HG03108 (cell line): ENCODE data around the gene PADI6.

Experiments
- ATAC-seq: cut with Tn5 transposase; IDR thresholded peaks from one replicate; pipeline ENCODE4 v1.9.1; 2021; ENCODE audit warnings: moderate library complexity; ENCODE audit not compliant: unreplicated experiment

The PADI6 gene

GRCh38 chr1:17356387-17357026 is 15.5 kb upstream of the PADI6 start:
- ATAC-seq = no peak

- no peak for ATAC-seq
These were observed 13.4 kb upstream of the PADI6 start for GRCh38 chr1:17358557-17358956.

- no peak for ATAC-seq
These were observed 13.0 kb upstream of the PADI6 start for GRCh38 chr1:17359031-17359430.

GRCh38 chr1:17359808-17360207 is 12.2 kb upstream of the PADI6 start:
- ATAC-seq = no peak

- no peak for ATAC-seq
These were observed 11.6 kb upstream of the PADI6 start for GRCh38 chr1:17360272-17360956.

GRCh38 chr1:17361687-17362086 is 10.3 kb upstream of the PADI6 start:
- no peak for ATAC-seq

GRCh38 chr1:17363351-17363750 is 8.6 kb upstream of the PADI6 start:
- no peak for ATAC-seq

- ATAC-seq = no peak
These were observed 8.2 kb upstream of the PADI6 start for GRCh38 chr1:17363771-17364170.

GRCh38 chr1:17365293-17365692 is 6.7 kb upstream of the PADI6 start:
- ATAC-seq = no peak

- no peak for ATAC-seq
These were observed 2.5 kb upstream of the PADI6 start for GRCh38 chr1:17369466-17369865.

- ATAC-seq = no peak
These were observed 1.4 kb upstream of the PADI6 start for GRCh38 chr1:17370618-17371017.

- ATAC-seq = no peak
These were observed 959 bp downstream of the PADI6 start for GRCh38 chr1:17372955-17373354.

- no peak for ATAC-seq
These were observed 3.7 kb downstream of the PADI6 start for GRCh38 chr1:17375651-17376050.

GRCh38 chr1:17377325-17377953 is 5.4 kb downstream of the PADI6 start:
- ATAC-seq = no peak

- ATAC-seq = no peak
These were observed 9.2 kb downstream of the PADI6 start for GRCh38 chr1:17381161-17381560.

GRCh38 chr1:17392199-17392740 is 20.3 kb downstream of the PADI6 start:
- no peak for ATAC-seq

GRCh38 chr1:17393230-17393629 is 21.2 kb downstream of the PADI6 start:
- ATAC-seq = no peak

- no peak for ATAC-seq
These were observed 26.1 kb downstream of the PADI6 start for GRCh38 chr1:17397910-17398695.

GRCh38 chr1:17400725-17401341 is 28.8 kb downstream of the PADI6 start:
- ATAC-seq = no peak

GRCh38 chr1:17401841-17402240 is 29.8 kb downstream of the PADI6 start:
- ATAC-seq = no peak

- no peak for ATAC-seq
These were observed 31.1 kb downstream of the PADI6 start for GRCh38 chr1:17403081-17403480.
